GM21723 (cell line): Measurements from ENCODE around the gene AP1AR.
A peak's percentile ranks its signal among the peaks of the same experiment; 100 is the strongest.
"Not testable (repeated sequence)": the region's sequence is repeated elsewhere in the genome, so short reads cannot be mapped to it uniquely, and the experiment has no call there.

Experiments
- ATAC-seq: cut with Tn5 transposase; IDR thresholded peaks from one replicate; pipeline ENCODE4 v1.9.1; 2021; ENCODE audit warnings: mild to moderate bottlenecking, moderate library complexity; ENCODE audit not compliant: unreplicated experiment

Gene AP1AR

DNA sequence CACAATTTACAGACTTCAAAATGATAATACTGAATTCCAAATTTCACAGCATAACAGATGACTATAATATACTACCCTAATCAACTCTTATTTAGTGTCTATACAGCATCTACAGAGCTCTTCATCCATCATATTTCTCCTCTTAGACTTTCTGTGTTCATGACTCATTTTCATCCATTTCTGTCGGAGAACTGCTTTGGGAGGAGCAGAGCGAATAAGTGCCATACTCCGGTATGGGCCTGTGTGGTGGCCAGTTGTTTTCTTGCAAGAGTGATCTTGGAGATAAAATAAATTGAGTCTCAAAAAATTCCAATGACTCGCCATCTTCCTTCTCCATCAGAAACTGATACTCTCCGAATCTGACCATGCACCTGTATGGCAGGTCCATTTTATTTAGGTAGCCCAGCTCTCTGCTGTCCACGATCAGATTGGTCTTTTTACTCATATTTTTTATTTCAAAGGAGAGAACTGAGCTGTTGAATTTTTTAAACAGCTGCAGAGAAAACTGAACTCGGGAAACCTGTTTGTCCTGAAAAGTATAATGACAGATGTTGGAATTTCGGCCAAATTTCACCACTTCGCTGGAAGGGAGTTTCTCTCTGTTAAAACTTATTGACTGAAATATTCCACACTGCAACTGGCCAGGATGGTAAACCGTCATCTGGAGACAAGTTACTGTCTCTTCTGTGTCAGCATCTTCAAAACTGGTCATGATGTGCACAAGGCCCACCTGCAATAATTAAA, 46.3 kb downstream of the AP1AR start:
- no peak for ATAC-seq

DNA sequence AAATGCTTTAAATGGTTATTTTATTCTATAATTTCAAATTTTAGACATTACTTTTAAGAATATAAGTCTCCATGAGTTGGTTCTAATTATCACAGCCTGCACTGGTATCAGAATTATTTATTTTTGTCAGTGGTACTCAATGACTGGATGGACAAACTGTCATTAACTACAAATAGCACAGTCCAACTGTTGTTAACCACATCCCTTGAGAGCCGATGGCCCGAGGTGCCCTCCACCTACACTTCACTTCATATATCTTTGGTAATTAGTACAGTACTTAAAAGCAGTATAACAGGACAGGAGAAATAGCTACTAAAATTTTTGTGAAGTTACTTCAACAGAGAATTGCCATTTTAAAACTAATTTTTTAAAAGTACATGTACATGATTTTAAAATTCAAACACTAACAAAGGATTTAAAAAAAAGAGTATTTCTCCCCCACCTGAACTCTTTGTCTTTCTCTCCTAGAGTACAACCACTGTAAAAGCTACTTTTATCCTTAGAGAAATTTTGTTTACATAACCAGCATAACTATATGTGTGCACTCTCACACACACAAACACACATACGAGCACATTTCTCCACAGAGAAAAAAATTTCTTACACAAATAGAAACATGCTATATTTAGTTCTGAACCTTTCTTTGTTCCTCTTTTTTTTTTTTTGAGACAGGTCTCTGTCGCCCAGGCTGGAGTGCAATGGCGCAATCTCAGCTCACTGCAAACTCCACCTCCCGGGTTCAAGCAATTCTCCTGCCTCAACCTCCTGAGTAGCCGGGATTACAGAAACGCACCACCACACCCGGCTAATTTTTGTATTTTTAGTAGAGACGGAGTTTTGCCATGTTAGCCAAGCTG, 47.7 kb downstream of the AP1AR start:
- ATAC-seq: peak; percentile 71

DNA sequence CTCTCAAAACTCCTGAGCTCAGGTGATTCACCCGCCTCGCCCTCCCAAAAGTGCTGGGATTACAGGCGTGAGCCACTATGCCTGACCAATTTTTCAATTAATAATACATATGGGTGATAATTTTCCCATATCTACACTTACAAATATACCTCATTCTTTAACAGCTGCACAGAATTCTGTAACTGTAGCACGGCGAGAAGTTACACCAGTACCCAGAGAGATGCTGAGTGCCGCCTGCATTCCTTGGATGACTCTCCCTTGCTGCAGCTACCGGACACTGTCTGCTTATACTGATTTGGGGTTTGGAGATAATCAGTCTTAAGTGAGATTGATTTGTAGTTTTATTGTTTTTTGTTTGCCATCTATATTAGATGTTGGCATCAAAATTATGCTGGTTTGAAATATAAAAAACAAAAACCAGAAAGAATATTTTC, 48.3 kb downstream of the AP1AR start:
- ATAC-seq: peak; percentile 17

DNA sequence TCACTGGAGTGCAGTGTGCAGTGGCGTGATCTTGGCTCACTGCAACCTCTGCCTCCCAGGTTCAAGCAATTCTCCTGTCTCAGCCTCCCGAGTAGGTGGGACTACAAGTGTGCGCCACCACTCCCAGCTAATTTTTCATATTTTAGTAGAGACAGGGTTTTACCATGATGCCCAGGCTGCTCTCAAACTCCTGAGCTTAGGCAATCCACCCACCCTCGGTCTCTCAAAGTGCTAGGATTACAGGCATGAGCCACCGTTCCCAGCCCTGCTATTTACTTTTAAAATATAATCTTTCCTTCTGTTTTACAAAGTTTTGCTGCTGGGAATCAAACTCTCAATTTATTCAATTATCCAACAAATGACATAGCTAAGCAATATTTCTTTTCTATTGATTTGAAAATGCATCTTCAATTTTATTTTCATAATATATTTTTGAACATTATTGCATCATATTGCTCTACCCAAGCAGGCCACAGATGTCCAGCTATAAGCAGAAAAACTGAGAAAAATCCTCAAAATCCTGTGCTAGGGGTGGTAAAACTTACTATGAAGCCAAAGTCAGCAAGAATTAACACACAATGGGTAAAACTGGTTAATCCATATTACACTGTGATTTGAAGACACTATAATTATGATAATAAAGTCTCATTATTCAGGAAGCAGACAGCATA, 48.9 kb downstream of the AP1AR start:
- ATAC-seq: no peak

DNA sequence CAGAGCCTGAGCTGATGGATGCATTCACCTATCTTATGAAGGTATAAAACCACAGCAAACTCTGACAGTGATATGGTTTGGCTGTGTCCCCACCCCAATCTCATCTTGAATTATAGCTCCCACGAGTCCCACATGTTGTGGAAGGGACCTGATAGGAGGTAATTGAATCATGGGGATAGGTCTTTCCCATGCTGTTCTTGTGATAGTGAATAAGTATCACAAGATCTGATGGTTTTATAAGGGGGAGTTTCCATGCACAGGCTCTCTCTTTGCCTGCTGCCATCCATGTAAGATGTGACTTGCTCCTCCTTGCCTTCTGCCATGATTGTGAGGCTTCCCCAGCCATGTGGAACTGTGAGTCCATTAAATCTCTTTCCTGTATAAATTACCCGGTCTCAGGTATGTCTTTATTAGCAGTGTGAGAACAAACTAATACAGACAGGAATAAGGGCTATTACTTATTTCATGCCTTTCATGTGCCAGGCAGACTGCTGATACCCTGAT, 50.4 kb downstream of the AP1AR start:
- not testable (repeated sequence) for ATAC-seq

DNA sequence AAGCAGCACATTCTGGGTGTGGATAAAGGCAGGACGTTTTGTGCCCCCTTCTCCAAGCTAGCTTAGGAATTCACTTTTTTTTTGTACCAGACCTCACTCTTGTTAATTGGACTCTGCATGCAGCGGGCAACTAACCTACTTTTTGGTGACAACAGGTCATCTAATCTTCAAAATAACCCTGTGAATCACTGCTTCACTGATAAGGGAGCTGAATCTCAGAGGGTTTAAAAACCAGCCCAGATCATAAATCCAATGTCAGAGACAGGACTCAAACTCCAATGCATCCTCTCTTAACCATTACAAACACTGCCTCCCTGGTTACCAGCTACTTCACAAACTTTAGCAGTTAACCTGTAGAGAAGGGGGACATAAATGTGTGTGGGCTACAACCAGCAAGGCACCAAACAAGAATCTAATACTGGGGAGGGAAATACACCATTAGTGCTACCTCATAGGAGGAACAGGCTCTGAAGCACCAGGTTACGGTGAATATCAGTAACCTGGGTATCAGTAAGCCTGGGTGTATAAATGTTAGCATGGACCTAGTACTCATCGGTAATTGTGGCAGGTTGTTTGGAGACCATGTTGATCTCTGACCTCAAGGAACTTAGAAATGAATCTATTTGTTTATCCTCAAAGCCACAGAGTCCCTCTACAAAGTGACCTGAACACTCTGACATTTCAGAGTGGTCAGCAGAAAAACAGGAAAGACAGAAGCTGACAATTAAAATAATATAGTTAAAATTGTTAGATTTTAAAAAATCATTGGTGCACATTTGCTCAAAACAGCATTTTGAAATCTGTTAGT, 51.5 kb downstream of the AP1AR start:
- ATAC-seq: no peak

DNA sequence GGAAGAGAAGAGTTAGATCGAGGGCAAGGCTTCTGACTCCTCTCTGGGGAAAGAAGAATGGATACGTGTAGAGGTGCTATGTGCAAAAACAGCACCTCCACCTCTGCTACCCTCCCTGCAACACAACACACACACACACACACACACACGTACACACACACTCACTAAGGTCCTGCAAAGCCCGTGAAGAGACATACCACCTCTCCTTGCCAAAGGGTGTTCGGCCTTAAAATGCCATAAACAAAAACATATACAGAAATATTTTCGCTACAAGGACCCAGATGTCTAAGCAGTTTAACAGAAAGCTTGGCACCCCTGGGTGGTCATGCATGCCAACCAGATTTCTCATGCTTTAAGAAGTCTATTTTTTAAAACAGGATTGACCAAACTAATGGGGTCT, 52.6 kb downstream of the AP1AR start:
- ATAC-seq: no peak

DNA sequence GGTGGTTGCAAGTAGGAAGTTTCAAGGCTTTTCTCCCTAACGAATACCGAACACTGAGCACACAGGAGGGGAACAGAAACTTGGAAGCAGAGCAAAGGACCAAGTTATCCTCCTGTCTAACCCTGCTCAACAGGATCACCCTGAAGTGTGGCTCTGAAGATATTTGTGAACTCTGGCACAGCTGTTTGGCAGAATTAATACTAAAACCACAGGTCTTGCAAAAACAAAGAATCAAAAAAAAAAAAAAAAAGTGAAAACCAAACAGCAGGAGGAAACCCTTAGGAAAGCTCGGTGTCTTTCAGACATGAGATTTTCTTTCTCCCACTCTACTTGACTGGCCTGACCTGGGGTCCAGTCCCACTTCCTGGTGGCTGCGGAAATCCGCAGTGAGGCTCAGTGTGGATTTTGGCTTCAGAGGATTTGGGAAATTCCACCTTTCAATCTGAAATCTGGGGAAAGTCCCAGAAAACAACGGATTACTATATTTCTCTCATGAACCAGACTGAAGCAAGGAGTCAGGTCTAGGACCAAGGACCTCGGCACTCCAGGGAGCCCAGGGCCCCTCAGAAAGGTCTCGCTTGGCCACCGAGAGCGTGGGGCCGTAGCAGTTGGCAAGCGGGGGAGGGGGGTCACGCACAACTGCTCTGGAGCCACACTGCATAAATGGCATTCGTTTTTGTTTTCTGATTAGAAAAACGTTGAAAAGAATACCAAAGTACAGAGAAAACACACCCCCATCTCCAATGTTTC, 53.2 kb downstream of the AP1AR start:
- ATAC-seq: no peak

DNA sequence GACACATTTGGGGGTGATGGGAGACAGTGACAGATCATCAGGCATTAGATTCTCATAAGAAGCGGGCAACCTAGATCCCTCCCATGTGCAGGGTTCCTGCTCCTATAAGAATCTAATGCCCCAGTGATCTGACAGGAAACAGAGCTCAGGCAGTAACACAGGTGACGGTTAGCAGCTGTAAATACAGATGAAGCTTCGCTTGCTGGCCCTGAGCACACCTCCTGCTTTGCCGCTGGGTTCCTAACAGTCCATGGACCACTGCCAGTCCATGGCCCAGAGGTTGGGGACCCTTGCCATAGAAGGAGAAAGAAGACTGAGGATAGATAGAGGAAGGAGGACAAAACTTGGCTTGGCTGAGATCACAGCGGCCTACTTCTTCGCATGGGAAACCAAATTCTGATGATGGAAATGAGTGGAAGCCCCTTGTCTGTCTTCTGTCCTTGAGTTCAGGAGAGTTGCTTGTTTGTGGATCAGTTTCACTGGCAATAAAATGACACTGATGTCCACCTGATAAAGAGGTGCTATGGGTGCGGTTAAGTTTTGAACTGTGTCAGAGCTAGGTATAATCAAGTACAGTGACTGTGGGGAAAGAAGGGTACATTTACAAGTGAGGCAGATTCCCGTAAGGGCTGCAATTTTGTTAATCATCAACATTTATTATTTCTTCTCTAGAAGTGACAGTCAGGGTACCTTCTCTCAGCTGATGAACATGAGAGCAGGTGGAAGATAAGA, 55.8 kb downstream of the AP1AR start:
- ATAC-seq: peak; percentile 34

DNA sequence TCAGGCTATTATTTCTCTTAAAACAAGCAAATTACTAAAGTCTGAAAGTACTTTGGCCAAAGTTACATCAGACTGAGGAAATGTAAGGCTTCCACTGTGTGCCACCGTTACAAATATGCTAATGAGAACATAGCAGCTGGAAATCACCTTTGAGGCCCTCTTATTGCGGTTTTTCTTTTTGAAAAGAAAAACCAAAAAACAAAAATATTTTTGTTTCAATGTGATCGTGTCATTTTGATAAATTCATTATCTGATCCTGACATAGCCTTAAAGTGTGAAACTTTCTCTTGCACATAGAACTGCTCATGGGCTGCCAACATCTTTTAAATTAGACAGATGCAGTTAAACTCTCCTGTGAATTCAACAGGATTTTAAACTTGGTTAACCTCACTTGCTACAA, 56.9 kb downstream of the AP1AR start:
- peak; percentile 37 for ATAC-seq

DNA sequence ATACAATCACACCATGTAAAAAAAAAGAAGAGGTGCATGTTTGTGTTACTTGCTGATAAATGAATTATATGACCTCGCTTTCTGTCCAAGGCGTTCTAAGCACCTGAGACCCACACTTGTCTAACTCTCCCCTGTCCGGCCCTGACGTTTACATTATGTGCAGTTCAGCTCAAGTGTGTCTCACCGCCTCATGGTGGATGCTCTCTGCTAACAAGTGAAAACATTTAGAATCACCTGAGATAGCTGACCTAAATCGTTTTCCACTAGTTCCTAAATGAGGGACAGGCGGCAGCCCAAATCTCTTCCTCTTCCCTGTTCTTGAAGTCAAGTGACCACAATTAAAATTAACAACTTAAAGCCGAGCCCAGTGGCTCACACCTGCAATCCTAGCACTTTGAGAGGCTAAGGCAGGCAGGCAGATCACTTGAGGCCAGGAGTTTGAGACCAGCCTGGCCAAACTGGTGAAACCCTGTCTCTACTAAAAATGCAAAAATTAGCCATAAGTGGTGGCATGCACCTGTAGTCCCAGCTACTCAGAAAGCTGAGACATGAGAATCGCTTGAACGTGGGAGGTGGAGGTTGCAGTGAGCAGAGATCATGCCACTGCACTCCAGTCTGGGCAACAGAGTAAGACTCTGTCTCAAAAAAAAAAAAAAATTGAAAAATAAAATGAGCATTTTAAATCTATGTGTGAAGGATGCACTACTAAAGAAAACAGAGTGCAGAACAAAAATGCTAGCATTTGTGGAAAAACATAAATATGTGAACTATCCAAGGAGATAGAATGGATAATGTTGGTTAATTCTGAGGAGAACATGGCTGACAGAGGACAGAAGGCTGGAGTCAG, 58.0 kb downstream of the AP1AR start:
- no peak for ATAC-seq

DNA sequence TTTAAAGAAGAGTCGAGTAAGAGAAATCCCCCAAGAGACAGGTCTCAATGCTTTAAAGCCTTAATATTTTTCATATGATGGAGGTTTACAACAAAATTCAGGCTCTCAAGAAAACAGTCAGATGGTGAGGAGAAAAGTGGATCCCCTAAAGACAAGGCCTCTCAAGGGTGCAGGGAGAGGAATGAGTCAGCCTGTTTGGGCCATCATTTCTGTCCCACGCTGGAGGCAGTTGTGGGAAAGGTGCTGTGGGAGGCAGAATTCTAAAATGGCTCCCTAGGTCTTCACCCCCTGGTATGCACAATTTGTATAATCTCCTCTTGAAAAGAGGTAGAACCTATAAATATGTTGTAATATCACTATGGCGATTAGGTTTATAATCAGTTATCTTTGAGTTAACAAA, 58.8 kb downstream of the AP1AR start:
- ATAC-seq: no peak

DNA sequence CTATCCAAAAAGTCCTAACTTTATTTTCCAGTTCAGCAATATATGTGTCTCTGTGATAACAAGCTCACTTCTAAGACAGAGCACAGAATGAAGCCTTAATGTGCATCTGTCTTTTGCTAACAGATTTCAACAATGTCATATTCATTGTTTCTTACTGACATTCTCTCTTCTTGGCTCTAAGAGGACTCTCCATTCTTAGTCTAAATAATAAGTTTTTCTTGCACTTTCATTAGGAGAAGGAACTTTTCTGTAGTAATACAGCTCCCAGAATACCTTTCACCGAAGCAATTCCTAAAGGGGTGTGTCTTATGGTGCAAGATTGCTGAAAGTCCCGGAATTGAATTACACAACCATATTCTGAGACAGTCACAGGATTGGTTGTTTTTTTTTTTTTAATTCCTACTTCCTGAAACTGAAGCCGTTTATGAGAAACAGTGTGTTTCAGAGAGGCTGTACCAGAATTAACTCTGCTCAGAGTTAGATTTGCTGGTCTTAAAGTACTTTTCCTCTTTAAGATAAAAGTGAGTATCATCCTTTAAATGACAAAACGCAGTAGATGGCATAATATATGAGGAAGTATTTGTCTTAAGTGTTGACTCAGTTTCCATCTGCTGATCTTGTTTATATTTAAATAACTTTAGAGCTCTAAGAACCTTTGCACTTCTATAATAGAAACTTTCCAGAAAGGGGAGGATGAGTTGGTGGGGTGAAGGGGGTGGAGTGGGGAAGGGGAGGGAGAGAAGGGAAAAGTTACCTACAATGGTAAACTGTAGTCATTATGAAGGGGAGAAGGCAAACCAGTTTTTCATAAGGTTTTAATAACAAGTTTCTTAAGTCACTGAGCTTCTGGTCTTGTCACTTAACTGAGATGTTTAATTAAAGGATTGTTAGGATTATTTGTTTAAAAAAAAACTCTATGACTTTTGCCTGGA, 65.6 kb downstream of the AP1AR start, which contains the start of gene ALPK1:
Gene ALPK1, plus strand, starts transcription at position 421 of the 932 bp plus-strand sequence.
- ATAC-seq: peak; percentile 91

DNA sequence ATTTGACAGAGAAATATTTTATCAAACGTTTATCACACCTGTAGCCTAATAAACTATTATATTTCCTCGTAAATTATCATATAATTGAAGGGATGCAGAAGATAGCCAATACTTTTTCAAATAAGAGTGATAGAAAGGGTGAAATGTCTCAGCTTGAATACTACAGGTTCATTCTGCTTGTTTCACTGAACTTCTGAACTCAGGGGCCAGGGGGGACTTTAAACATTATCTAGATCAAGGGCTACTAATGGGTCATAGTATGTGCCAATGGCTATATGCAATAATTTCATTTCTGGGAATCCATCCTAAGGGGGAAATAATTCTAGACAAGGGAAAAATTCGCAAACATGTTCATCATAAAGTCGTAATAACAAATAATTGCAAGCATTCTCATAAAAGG, 68.1 kb downstream of the AP1AR start:
- no peak for ATAC-seq

DNA sequence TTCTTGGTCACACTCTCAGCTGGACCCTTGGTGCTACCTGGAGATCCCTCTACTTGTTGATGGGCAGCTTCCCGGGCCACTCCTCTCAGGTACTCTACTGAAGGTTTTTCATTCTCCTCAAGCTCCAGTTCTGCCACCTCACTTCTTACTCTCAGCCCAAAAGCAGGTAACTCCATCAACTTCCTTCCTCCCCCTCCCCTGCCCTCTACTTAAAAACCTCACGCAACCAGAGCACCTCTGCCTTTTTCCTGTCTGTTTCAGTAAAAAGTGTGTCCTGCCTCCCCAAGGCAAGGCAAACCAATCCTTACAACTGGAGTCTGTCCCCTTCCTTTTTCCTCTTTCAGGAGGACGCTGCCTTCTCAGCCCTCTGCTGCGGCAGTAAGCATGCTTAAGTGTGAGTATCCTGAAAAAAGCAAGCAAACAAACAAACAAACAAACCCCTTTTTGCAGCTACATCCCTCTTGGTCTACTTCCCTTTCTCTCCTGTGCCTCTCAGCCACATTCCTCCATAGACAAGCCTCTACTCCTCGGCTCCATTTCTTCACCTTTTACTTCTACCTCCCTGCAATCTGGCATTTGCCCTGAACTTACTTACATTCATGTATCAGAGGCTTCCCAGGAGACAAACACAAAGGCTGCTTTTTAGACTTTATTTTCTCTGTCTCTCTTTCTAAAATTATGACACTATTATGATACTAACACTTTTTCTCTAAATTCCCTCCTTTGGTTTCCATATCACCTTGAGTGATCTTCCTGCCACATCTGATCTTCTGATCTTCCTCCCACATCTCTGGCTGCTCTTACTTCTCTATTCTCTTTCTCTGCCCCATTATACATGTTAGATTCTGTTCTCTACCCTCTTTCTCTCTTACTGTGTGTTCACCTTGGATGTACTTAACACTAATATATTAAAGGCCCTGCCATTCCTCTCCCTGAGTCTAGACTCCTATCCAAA, 71.0 kb downstream of the AP1AR start:
- ATAC-seq: peak; percentile 67

DNA sequence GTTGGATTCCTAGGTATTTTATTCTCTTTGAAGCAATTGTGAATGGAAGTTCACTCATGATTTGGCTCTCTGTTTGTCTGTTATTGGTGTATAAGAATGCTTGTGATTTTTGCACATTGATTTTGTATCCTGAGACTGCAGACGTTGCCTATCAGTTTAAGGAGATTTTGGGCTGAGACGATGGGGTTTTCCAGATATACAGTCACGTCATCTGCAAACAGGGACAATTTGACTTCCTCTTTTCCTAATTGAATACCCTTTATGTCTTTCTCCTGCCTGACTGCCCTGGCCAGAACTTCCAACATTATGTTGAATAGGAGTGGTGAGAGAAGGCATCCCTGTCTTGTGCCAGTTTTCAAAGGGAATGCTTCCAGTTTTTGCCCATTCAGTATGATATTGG, 73.9 kb downstream of the AP1AR start:
- not testable (repeated sequence) for ATAC-seq
